Measurements from ENCODE around the gene DYNLRB1. TPM values are rescaled to one million over a fixed set of nuclear protein-coding genes. Genes with fewer than 3 reads are reported as not detected.
A peak's percentile ranks its signal among the peaks of the same experiment; 100 is the strongest.

DYNLRB1 gene
- total RNA-seq, 1 donor from 2014 or later, result 112 TPM

DNA sequence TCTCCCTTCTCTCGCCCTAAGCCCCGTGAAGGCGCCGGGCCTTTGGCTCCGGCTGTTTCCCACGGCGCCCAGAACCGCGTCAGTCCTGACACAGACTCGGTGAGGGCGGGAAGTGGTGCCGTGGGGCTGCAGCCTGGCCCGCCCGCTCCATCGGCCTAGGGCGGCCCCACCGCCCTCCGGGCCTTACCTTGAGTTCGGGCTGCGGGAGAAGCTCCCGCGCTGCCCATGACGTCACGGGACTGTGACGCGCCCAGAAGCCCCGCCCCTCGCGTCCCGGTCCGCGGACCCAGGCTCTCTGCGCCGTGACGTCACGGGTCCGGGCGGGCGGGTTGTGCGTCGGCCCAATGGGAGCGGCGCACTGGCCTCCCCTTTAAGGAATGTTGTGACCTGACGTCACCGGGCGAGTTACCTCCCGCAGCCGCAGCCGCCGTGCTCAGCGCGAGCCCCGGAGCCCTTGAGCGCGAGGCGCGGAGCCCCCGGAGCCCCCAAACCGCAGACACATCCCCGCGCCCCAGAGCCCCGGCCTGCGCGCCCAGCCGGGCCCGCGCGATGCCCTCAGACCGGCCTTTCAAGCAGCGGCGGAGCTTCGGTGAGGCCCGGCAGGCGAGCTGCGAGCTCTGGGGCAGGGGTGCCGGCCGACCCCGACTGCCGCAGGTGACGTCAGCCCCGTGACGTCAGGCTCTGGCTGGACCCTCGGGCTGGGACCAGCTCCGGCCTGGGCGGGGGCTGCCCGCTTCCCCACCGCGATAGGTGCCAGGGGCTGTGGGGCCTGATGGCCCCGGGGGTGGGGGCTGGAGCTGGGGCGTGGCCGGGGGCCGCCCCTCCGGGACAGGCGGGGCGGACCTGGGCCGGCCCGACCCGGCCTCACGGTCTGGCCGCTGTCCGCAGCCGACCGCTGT, 42.3 kb downstream of the DYNLRB1 start, which contains the start of gene MAP1LC3A:
MAP1LC3A (plus strand) TSS at position 399 of the 899 bp plus-strand sequence; CDS start at position 550, 151 bp downstream.
- H3K4me1 Mint-ChIP-seq (ENCODE audit: low read depth), result peaks cover 10% of the 10 kb centered on the region
- peaks cover 2% of the 10 kb centered on the region for H3K36me3 Mint-ChIP-seq (ENCODE audit: low read depth)
- no peaks in the 10 kb centered on the region for H3K27me3 Mint-ChIP-seq (ENCODE audit: low read depth)
- peak within 1 kb of the TSS; percentile 84 for H3K27ac Mint-ChIP-seq
- H3K9me3 Mint-ChIP-seq, result no peaks in the 10 kb centered on the region
- peak; percentile 89 for DNase-seq (ENCODE audit: low spot score)
- intact Hi-C loops (cut with micrococcal nuclease), result no loop called here
- peak within 1 kb of the TSS; percentile 86 for H3K4me3 Mint-ChIP-seq (ENCODE audit: low read depth)

DNA sequence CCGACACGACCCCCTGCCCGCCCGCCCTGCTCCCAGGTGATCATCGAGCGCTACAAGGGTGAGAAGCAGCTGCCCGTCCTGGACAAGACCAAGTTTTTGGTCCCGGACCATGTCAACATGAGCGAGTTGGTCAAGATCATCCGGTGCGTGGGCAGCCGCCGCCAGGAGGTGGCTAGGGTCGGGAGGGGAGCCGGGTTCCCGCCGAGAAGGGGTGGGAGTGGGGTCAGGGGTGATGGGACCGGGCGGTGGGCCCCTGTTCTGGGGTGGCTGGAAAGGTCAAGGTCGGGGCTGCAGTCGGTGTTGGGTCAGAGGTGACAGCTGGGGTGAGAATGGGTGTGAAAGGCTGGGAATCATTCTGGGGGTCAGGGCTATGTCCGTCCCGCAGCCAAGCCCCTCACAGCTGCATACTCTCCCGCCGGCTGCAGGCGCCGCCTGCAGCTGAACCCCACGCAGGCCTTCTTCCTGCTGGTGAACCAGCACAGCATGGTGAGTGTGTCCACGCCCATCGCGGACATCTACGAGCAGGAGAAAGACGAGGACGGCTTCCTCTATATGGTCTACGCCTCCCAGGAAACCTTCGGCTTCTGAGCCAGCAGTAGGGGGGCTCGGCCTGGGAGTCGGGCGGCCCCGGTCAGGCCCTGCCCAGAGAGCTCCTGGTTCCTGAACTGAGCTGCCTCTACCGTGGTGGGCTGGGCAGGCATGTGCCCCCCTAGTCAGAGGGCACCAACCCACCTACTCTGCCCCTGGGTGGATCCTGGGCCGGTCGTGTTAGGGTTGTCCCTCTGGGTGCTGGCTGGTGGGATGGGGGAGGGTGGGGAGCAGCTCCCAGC, 43.3 kb downstream of the DYNLRB1 start:
- intact Hi-C loops (cut with micrococcal nuclease), result no loop called here
- DNase-seq (ENCODE audit: low spot score), result no peak
- Mint-ChIP-seq H3K36me3 (ENCODE audit: low read depth) (peaks cover 2% of the 10 kb centered on the region), H3K9me3 (no peaks in the 10 kb centered on the region), H3K27me3 (ENCODE audit: low read depth) (no peaks in the 10 kb centered on the region), H3K4me1 (ENCODE audit: low read depth) (peaks cover 10% of the 10 kb centered on the region), H3K27ac (peak overlapping the region; percentile 24), H3K4me3 (ENCODE audit: low read depth) (peak overlapping the region; percentile 43)

DNA sequence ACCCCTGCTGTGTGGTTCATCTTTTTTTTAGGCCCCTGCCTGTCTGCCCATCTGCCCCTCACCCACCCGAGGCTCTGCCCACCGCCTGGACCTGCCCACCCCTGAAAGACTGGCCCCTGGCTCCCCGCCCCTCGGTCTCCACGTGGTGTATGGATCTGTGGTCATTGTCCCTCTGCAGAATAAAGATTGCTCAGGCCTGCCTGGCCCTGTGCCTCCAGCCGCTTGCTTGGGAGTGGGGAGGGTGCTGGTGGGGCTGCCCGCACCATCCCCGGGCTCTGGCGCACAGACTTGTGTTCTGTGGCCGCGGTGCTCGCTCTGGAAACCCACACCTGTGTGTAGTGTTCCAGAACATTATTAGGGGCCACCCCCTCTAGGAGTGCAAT, 43.9 kb downstream of the DYNLRB1 start:
- Mint-ChIP-seq H3K9me3 (no peaks in the 10 kb centered on the region), H3K4me3 (ENCODE audit: low read depth) (peak overlapping the region; percentile 64), H3K4me1 (ENCODE audit: low read depth) (peaks cover 10% of the 10 kb centered on the region), H3K27me3 (ENCODE audit: low read depth) (no peaks in the 10 kb centered on the region), H3K27ac (peak overlapping the region; percentile 45), H3K36me3 (ENCODE audit: low read depth) (peaks cover 2% of the 10 kb centered on the region)
- intact Hi-C loops (cut with micrococcal nuclease), result no loop called here
- no peak for DNase-seq (ENCODE audit: low spot score)

DNA sequence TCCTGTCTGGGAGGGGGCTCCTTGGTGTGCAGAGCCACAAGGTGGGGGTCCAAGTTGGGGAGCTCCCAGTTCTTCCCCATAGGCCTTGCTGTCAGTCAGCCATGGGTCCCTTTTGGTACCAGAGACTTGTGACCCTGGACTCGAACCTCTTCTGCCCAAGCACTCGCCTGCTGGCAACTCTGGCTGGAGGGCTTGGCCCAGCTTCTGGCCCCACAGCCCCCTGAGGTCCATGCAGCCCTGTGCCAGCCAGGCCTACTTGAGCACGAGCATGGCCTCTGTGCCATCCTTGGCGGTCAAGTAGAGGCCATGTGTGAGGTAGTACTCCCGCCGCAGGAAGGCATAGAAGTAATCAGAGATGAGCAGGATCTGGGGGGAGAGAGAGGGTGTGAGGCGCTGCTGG, 44.4 kb downstream of the DYNLRB1 start:
- Mint-ChIP-seq H3K27ac (peak overlapping the region; percentile 45), H3K36me3 (ENCODE audit: low read depth) (peaks cover 2% of the 10 kb centered on the region), H3K4me1 (ENCODE audit: low read depth) (peaks cover 10% of the 10 kb centered on the region), H3K9me3 (no peaks in the 10 kb centered on the region), H3K4me3 (ENCODE audit: low read depth) (no peak overlapping the region), H3K27me3 (ENCODE audit: low read depth) (no peaks in the 10 kb centered on the region)
- DNase-seq (ENCODE audit: low spot score), result no peak
- intact Hi-C loops (cut with micrococcal nuclease), result no loop called here

GRCh38 chr20:34561661-34562060, 45.4 kb downstream of the DYNLRB1 start:
- peaks cover 10% of the 10 kb centered on the region for H3K4me1 Mint-ChIP-seq (ENCODE audit: low read depth)
- H3K9me3 Mint-ChIP-seq, result no peaks in the 10 kb centered on the region
- intact Hi-C loops (cut with micrococcal nuclease), result no loop called here
- peaks cover 2% of the 10 kb centered on the region for H3K36me3 Mint-ChIP-seq (ENCODE audit: low read depth)
- no peak overlapping the region for H3K27ac Mint-ChIP-seq
- no peak overlapping the region for H3K4me3 Mint-ChIP-seq (ENCODE audit: low read depth)
- no peak for DNase-seq (ENCODE audit: low spot score)
- H3K27me3 Mint-ChIP-seq (ENCODE audit: low read depth), result no peaks in the 10 kb centered on the region

- DNase-seq (ENCODE audit: low spot score), result no peak
- peaks cover 5% of the 10 kb centered on the region for H3K4me1 Mint-ChIP-seq (ENCODE audit: low read depth)
- no peak overlapping the region for H3K27ac Mint-ChIP-seq
- H3K9me3 Mint-ChIP-seq, result no peaks in the 10 kb centered on the region
- H3K4me3 Mint-ChIP-seq (ENCODE audit: low read depth), result no peak overlapping the region
- H3K27me3 Mint-ChIP-seq (ENCODE audit: low read depth), result no peaks in the 10 kb centered on the region
- intact Hi-C loops (cut with micrococcal nuclease), result no loop called here
- H3K36me3 Mint-ChIP-seq (ENCODE audit: low read depth), result peaks cover 2% of the 10 kb centered on the region
Observed at GRCh38 chr20:34562641-34563040, 46.4 kb downstream of the DYNLRB1 start.

- Mint-ChIP-seq H3K4me1 (ENCODE audit: low read depth) (no peaks in the 10 kb centered on the region), H3K27ac (no peak overlapping the region), H3K27me3 (ENCODE audit: low read depth) (no peaks in the 10 kb centered on the region), H3K9me3 (no peaks in the 10 kb centered on the region), H3K4me3 (ENCODE audit: low read depth) (no peak overlapping the region), H3K36me3 (ENCODE audit: low read depth) (peaks cover 2% of the 10 kb centered on the region)
- DNase-seq (ENCODE audit: low spot score), result no peak
- intact Hi-C loops (cut with micrococcal nuclease), result no loop called here
Observed at GRCh38 chr20:34564833-34565232, 48.6 kb downstream of the DYNLRB1 start.

- Mint-ChIP-seq H3K4me1 (ENCODE audit: low read depth) (peaks cover 10% of the 10 kb centered on the region), H3K9me3 (no peaks in the 10 kb centered on the region)
Observed at GRCh38 chr20:34566978-34567891, 51.0 kb downstream of the DYNLRB1 start.

GRCh38 chr20:34567892-34568865, 52.0 kb downstream of the DYNLRB1 start:
- DNase-seq (ENCODE audit: low spot score), result no peak
- Mint-ChIP-seq H3K9me3 (no peaks in the 10 kb centered on the region), H3K27me3 (ENCODE audit: low read depth) (no peaks in the 10 kb centered on the region), H3K36me3 (ENCODE audit: low read depth) (peaks cover 11% of the 10 kb centered on the region), H3K27ac (no peak overlapping the region), H3K4me1 (ENCODE audit: low read depth) (peaks cover 10% of the 10 kb centered on the region), H3K4me3 (ENCODE audit: low read depth) (no peak overlapping the region)
- intact Hi-C loops (cut with micrococcal nuclease), result no loop called here

More at GRCh38 chr20:34566978-34567891, 51.0 kb downstream of the DYNLRB1 start:
- H3K36me3 Mint-ChIP-seq (ENCODE audit: low read depth), result peaks cover 13% of the 10 kb centered on the region
- no peak overlapping the region for H3K27ac Mint-ChIP-seq
- H3K27me3 Mint-ChIP-seq (ENCODE audit: low read depth), result no peaks in the 10 kb centered on the region
- DNase-seq (ENCODE audit: low spot score), result no peak
- intact Hi-C loops (cut with micrococcal nuclease), result no loop called here
- H3K4me3 Mint-ChIP-seq (ENCODE audit: low read depth), result no peak overlapping the region

DNA sequence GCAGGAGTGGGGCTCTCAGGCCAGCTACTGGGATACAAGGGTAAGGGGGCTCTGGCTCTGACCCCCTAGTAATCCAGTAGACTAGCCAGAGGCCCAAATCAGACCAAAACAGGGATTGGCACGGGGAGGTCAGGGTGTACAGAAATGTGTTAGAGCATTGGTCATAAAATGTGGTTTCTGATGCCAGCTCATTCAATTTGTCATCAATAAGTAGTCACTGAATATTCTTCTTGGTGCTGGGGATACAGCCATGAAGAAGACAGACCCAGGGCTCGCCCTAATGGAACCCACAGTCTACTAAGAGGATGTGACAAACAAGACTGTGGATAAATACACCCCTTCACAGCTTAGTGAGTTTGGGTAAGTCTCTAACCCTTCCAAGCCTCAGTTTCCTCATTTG, 53.4 kb downstream of the DYNLRB1 start:
- Mint-ChIP-seq H3K4me1 (ENCODE audit: low read depth) (peaks cover 10% of the 10 kb centered on the region), H3K36me3 (ENCODE audit: low read depth) (peaks cover 13% of the 10 kb centered on the region), H3K4me3 (ENCODE audit: low read depth) (no peak overlapping the region), H3K27me3 (ENCODE audit: low read depth) (no peaks in the 10 kb centered on the region), H3K27ac (peak overlapping the region; percentile 35), H3K9me3 (no peaks in the 10 kb centered on the region)
- intact Hi-C loops (cut with micrococcal nuclease), result no loop called here
- no peak for DNase-seq (ENCODE audit: low spot score)

GRCh38 chr20:34570859-34571306, 54.7 kb downstream of the DYNLRB1 start:
- H3K27ac Mint-ChIP-seq, result peak overlapping the region; percentile 63
- H3K4me3 Mint-ChIP-seq (ENCODE audit: low read depth), result no peak overlapping the region
- H3K36me3 Mint-ChIP-seq (ENCODE audit: low read depth), result peaks cover 17% of the 10 kb centered on the region
- DNase-seq (ENCODE audit: low spot score), result no peak
- peaks cover 10% of the 10 kb centered on the region for H3K4me1 Mint-ChIP-seq (ENCODE audit: low read depth)
- no peaks in the 10 kb centered on the region for H3K9me3 Mint-ChIP-seq
- H3K27me3 Mint-ChIP-seq (ENCODE audit: low read depth), result no peaks in the 10 kb centered on the region
- intact Hi-C loops (cut with micrococcal nuclease), result no loop called here
